GM20000 (cell line): ENCODE data around the gene LTBP2.

ENCODE experiments used
- DNase-seq: peaks from one replicate; pipeline ENCODE4 v3.0.0; 2012; ENCODE audit warnings: low spot score
- TF ChIP-seq, protein P1 (sequence below): IDR thresholded peaks from 2 replicates; pipeline ENCODE4 v1.5.1; 2012; ENCODE audit warnings: mild to moderate bottlenecking, control low read depth; ENCODE audit errors: extremely low read depth, missing control alignments

Gene LTBP2

DNA sequence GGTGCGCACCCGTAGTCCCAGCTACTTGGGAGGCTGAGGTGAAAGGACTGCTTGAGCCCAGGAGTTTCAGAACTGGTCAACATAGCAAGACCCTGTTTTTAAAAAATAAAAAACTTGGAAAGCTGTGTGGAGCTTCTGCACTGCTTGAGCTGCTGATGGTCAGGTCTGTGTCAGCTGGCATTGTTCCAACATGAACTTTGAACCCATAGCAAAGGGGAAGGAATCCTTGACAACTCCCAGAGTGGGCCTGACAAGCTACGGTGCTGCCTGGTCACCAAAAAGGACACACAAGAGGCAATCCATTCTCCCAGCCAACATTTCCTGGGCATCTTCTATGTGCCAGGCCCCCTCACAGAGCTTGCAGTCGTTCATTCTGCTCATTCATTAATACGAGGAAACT lies 16.4 kb upstream of the LTBP2 start:
- DNase-seq, result no peak
- TF ChIP-seq, protein P1, sequence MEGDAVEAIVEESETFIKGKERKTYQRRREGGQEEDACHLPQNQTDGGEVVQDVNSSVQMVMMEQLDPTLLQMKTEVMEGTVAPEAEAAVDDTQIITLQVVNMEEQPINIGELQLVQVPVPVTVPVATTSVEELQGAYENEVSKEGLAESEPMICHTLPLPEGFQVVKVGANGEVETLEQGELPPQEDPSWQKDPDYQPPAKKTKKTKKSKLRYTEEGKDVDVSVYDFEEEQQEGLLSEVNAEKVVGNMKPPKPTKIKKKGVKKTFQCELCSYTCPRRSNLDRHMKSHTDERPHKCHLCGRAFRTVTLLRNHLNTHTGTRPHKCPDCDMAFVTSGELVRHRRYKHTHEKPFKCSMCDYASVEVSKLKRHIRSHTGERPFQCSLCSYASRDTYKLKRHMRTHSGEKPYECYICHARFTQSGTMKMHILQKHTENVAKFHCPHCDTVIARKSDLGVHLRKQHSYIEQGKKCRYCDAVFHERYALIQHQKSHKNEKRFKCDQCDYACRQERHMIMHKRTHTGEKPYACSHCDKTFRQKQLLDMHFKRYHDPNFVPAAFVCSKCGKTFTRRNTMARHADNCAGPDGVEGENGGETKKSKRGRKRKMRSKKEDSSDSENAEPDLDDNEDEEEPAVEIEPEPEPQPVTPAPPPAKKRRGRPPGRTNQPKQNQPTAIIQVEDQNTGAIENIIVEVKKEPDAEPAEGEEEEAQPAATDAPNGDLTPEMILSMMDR, result no peak

GRCh38 chr14:74627076-74627475 lies 15.0 kb upstream of the LTBP2 start:
- TF ChIP-seq, protein P1, result no peak
- DNase-seq, result no peak

- no peak for DNase-seq
- TF ChIP-seq, protein P1, result no peak
These were observed 10.2 kb upstream of the LTBP2 start for GRCh38 chr14:74622257-74622656.

- no peak for DNase-seq
These were observed 9.5 kb upstream of the LTBP2 start for GRCh38 chr14:74621556-74621955.

GRCh38 chr14:74620923-74621322 lies 8.9 kb upstream of the LTBP2 start:
- no peak for DNase-seq
- TF ChIP-seq, protein P1, result no peak

More at GRCh38 chr14:74621556-74621955, 9.5 kb upstream of the LTBP2 start:
- TF ChIP-seq, protein P1, result no peak

DNA sequence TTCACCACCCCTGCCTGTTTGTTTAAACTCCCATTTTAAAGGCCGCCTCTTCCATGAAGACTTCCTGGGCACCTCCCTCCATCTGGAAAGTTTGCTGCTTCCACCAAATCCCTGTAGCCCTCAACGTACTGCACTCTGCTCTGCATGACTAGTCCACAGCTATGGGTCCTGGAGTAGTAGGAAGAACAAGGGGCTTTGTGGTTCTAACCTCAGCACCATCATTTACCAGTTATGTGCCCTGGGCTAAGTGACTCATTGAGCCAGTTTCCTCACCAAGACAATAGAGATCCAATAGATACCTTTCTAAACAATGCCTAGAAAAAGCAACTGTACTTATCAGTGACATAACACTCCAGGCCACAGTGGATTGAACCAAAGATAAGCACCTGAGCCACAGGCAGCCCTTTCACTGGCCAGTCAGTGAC lies 8.5 kb upstream of the LTBP2 start:
- TF ChIP-seq, protein P1, result no peak
- DNase-seq, result no peak

- TF ChIP-seq, protein P1, result no peak
- no peak for DNase-seq
These were observed 7.7 kb upstream of the LTBP2 start for GRCh38 chr14:74619672-74620131.
